Loucy (cell line): ENCODE measurements around the gene MAP2K4.

Experiments used
- CTCF ChIP-seq: fragments of 200-600 bp; sonication (generic); conservative IDR thresholded peaks from 2 replicates; pipeline ENCODE4 v1.5.1; 2014; ENCODE audit warnings: mild to moderate bottlenecking, antibody characterized with exemption, low read length
- EZH2phosphoT487 ChIP-seq: fragments of 200-600 bp; IDR thresholded peaks from 2 replicates; pipeline ENCODE4 v1.6.1; 2018; ENCODE audit warnings: antibody characterized with exemption, mild to moderate bottlenecking, moderate library complexity, borderline replicate concordance

DNA sequence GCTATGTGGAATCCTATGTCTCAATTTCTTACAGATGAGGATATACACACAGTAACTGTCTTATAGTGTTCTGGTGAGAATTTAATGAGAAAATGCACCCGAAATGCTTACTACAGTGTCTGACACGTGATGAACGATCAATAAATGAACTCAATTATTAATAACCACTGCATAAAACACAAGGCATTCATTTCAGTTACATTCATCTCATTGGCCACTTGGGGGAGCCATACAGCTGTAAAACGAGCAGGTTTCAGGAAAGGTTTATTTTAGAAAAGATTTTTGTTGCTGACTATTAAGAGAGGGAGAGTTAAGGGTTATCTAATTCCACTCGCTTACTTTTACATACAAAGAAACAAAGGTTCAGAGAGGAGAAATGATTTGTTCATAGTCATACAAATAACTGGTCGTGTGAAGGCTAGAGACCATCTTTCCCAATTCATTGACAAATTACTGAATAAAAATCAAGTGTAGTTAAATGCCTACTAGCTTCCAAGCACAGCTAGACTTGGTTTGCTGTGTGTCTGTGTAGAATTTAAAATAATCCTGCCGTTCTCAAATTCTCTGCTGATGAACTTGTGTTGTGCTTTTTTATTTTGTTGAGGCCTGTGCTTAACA, 160.1 kb downstream of the MAP2K4 start:
- TF ChIP-seq CTCF (peak; percentile 94), EZH2phosphoT487 (no peak)
